GM19240 (cell line): Measurements from ENCODE around the gene SLCO2A1.

Experiments used
- DNase-seq: peaks from one replicate; pipeline ENCODE4 v3.0.0; 2011; ENCODE audit warnings: low spot score; ENCODE audit not compliant: insufficient read length

SLCO2A1 gene

GRCh38 chr3:134035836-134036235 is 6.1 kb upstream of the SLCO2A1 start:
- no peak for DNase-seq

- no peak for DNase-seq
Observed at GRCh38 chr3:134034005-134034785, 4.5 kb upstream of the SLCO2A1 start.

GRCh38 chr3:134033315-134033996 is 3.7 kb upstream of the SLCO2A1 start:
- no peak for DNase-seq

GRCh38 chr3:134031348-134031915 is 1.7 kb upstream of the SLCO2A1 start:
- no peak for DNase-seq

GRCh38 chr3:134030379-134031347 is 938 bp upstream of the SLCO2A1 start:
- no peak for DNase-seq

- no peak for DNase-seq
Observed at GRCh38 chr3:134029256-134029733, 430 bp downstream of the SLCO2A1 start.

GRCh38 chr3:134028486-134029255 is 1.1 kb downstream of the SLCO2A1 start:
- DNase-seq = no peak

DNA sequence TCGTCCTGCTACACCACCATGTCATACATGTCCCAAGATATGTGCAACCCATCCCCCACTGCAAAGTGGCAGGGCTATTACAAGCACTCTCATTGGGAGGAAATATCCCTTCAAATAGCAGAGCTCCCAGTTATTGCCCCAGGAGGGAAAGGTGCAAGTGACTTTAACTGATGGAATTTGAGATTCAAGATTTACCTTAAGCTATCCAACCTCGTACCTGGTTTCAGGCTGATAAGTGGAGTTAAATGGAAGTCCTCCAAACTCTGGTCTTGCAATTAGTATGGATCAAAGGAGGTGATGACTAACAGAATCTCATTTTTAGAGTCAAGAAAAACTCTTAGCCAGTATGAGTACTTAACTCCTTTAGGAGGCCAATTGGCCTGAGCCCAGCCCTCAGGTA is 2.1 kb downstream of the SLCO2A1 start:
- DNase-seq = no peak

DNA sequence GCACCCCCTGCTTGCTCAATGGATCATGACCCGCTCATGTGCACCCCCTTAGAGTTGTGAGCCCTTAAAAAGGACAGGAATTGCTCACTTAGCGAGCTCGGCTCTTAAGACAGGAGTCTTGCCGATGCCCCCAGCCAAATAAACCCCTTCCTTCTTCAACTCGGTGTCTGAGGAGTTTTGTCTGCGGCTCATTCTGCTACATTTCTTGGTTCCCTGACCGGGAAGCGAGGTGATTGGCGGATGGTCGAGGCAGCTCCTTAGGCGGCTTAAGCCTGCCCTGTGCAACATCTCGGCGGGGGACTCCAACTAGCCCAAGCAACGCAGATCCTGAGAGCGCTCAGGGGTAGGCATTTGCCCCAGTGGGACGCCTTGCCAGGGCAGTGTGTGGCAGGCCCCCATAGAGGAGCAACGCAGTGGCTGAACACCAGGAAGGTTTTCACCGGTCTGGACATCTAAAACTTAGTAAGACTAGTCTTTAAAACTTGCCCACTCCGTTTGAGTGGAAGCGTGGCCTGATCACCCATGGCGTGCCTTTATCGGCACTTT is 9.5 kb downstream of the SLCO2A1 start:
- no peak for DNase-seq

GRCh38 chr3:134018850-134019249 is 10.9 kb downstream of the SLCO2A1 start:
- DNase-seq = no peak

DNA sequence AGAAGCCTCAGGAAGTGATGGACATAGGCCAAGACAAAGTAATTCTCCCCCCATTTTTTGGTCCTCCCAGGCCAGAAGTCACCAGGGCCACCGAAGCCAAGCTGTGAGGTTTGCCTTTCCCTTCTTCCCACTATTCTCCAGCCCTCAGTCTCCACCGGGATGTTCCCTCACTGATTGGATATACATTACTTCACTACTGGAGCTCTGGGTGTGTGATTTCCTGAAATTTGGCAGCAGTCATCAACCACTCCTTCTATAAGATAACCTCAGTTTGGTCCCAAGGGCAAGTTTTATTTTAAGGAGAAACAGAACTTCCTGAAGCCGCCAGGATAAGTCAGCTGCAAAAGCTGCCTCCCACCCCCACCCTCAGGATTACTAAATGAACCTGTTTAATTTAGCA is 11.3 kb downstream of the SLCO2A1 start:
- DNase-seq = no peak

DNA sequence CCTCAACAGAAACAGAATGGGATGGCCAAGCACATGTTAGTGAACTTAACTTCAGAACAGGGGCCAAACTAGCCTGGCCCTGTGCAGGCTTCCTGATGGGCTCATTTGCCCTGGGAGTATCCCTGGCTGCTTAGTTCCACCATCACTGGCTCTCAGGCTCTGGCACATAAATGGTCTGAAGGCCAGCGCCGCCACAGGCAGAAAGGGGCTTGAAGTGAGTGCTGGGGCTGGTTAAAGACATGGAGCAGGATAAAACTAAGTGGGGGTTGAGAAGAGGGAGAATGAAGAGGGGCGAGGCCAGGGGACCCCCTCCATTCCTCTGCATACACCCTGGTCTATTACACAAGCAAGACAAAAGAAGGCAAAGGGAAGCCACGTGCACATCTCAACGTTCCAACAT is 12.2 kb downstream of the SLCO2A1 start:
- no peak for DNase-seq

DNA sequence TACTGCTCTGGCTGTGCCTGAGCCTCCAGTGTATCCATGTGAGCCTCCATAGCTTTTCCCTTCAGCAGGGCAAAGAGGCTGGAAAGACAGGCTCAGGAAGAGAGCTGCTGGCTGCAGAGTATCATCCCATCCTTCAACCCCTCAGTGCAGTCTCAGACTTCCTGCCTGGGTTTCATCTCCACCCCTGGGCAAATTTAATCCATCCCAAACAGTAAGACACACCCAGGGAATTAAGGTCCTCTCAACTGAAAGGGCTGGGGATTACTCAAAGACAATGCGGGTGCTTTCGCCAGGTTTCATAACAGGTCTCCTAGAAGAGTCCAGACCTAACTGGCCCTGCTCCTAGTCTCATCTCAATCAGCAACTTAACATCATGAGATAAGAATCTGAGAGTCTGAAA is 15.5 kb downstream of the SLCO2A1 start:
- DNase-seq = no peak

- DNase-seq = no peak
Observed at GRCh38 chr3:134013280-134013679, 16.4 kb downstream of the SLCO2A1 start.

DNA sequence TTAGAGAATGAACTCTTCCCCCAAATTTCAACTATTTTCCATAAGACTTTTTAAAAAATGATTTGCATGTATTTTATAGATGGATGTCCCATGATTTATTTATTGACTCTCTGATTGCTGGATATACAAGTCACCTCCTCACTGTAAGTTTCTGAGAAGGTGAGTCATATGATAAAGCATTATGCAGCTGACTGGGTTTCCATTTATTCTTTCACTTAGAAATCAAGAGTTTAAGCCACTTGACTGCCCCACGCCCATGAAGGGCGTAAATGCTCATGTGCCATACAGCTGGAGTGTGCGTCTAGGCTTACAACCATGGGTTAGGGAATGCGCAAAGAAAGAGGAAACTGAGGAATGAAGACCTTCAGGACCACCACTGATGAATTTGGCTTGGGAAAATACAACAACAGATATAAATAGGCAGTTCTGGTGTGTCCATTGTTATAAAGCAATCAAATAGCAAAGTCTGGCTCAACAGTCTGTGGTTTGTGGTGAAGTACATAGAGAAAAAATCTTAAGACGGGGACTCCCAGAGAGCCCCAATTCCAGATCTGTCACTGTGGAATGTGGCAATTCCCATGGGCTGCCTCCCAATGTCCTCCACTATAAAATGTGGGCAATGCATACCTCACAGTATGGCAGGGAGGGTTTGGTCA is 20.3 kb downstream of the SLCO2A1 start:
- DNase-seq = no peak

DNA sequence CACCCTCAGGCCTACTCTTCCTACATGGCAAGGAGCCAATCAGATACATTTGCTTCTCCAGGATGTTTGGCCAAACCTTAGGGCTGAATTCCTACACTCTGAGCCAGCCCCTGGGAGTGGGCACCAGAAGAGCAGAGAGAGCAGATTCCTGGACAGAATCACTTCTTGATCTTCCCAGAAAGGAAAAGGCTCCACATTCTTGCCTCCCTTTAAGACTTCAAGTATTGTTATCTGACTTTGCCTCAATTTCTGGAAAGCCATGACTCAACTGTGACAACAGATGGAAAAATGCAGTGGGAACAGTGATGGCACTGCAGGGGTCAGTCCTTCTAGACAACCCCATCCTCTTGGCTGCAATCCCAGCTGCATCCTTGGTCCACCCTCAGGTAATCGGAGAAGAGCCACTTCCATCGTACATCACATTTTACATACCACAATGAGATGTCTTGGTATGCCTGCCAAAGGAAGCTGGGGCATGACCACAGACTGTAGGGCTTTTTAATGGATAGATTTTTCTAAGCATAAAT is 21.0 kb downstream of the SLCO2A1 start:
- DNase-seq = no peak

- no peak for DNase-seq
Observed at GRCh38 chr3:134007819-134008218, 21.9 kb downstream of the SLCO2A1 start.

DNA sequence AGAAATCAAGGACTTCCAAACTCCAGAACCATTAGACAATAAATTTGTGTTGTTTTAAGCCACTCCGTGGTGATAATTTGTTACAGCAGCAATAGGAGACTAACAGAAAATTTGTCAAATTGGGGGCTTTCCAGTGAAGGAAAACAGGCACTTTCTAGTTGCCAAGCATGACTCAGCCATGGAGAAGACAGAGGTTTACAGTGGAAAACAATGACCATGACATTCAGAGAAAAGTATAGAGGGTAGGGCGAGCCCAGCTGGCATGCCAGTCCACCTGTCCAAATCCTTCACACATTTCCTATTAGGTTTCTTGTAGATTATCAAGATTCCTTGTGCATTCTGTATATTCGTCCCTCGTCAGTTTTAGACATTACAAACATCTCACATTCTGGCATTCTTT is 24.9 kb downstream of the SLCO2A1 start:
- DNase-seq = no peak

DNA sequence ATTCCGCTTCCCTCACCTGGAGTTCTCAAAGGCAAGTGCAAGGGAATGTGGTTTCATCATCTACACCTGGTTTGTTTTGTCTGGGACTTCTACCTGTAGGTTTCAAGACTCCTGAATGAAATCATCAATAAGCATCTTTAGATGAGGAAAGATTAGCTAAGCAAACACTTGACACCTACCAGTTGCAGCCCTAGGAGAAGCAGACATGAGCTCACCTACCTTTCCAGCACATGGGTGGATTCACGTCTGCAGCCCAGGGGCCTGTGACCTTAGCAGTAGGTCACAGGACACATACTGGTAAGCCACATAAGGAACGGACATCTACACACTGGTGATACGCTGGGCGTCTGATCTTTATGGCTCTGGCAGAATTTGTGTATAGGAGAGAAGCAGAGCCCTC is 26.7 kb downstream of the SLCO2A1 start:
- DNase-seq = no peak

DNA sequence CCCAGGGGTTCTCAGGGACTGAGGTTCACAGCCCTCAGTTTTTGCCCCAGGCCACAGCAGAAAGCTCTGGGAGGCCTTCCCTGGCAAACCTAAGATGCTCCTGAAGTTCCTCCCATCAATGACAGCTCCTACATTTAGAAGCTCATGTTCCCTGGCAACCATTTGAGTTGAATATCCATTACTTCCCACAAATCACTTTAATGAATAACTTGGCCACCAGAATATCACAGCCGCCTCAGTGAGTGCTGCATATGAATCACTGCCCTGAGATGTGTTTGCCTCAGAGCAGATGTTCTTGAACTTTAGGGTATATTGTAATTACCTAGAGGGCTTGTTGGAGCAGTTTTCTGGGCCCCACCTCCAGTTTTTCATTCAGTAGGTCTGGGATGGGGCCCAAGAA is 27.4 kb downstream of the SLCO2A1 start:
- no peak for DNase-seq
